ENCODE measurements around the gene INTS1. TPM values are rescaled to one million over a fixed set of nuclear protein-coding genes. Genes with fewer than 3 reads are reported as not detected.

The INTS1 gene
- total RNA-seq, 1 donor, result 66.2 TPM

- Histone ChIP-seq H3K4me2 (ENCODE audit: insufficient read depth, low read length) (no peak overlapping the region), H3K27me3 (ENCODE audit: insufficient read depth, low read length) (peaks cover 25% of the 10 kb centered on the region), H3K36me3 (ENCODE audit: insufficient read depth, low read length) (no peaks in the 10 kb centered on the region), H3K79me2 (ENCODE audit: insufficient read depth, low read length) (no peaks in the 10 kb centered on the region), H3K4me1 (ENCODE audit: insufficient read depth, low read length) (peaks cover 3% of the 10 kb centered on the region), H4K20me1 (ENCODE audit: insufficient read depth, low read length) (no peaks in the 10 kb centered on the region), H3K9me3 (ENCODE audit: low read depth, low read length) (no peaks in the 10 kb centered on the region), H2AFZ (ENCODE audit: low read length) (no peak overlapping the region), H3K4me3 (ENCODE audit: insufficient read depth, low read length) (no peak overlapping the region), H3K27ac (ENCODE audit: low read depth, low read length) (no peak overlapping the region)
- TF ChIP-seq CTCF (IDR thresholded peaks at IDR 0.05; ENCODE audit: extremely low read depth, low read depth, low read length), result no peak
- DNase-seq (ENCODE audit: insufficient read length, low spot score, missing footprints), result no peak
These were observed 21.2 kb upstream of the INTS1 start for GRCh38 chr7:1525409-1525808.

DNA sequence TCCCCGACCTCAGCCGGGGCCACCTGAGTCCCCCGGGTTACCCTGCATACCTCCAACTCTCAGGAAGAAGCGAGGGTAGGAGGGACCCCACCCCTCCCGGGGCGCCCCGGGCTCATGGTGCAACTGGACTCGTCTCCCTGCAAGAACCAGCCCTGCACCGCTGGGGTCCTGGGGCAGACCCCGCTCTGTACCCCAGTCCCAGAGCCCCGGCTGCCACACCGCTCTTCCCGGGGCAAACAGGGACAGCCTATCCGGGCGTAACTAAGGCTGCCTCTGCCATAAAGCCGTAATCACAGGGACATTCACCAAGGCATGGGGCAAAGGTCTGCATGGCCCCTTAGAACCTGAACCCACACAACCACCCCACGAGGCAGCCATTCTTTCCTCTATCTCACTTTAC lies 19.7 kb upstream of the INTS1 start:
- H4K20me1 ChIP-seq (ENCODE audit: insufficient read depth, low read length), result no peaks in the 10 kb centered on the region

GRCh38 chr7:1523208-1523607 lies 19.0 kb upstream of the INTS1 start:
- H3K4me1 ChIP-seq (ENCODE audit: insufficient read depth, low read length), result peaks cover 3% of the 10 kb centered on the region
- no peak overlapping the region for H2AFZ ChIP-seq (ENCODE audit: low read length)
- no peaks in the 10 kb centered on the region for H3K79me2 ChIP-seq (ENCODE audit: insufficient read depth, low read length)
- no peaks in the 10 kb centered on the region for H4K20me1 ChIP-seq (ENCODE audit: insufficient read depth, low read length)
- H3K27ac ChIP-seq (ENCODE audit: low read depth, low read length), result no peak overlapping the region
- H3K4me3 ChIP-seq (ENCODE audit: insufficient read depth, low read length), result no peak overlapping the region
- peaks cover 4% of the 10 kb centered on the region for H3K9me3 ChIP-seq (ENCODE audit: low read depth, low read length)
- no peak for DNase-seq (ENCODE audit: insufficient read length, low spot score, missing footprints)
- no peak for TF ChIP-seq CTCF (IDR thresholded peaks at IDR 0.05; ENCODE audit: extremely low read depth, low read depth, low read length)
- peaks cover 25% of the 10 kb centered on the region for H3K27me3 ChIP-seq (ENCODE audit: insufficient read depth, low read length)
- no peaks in the 10 kb centered on the region for H3K36me3 ChIP-seq (ENCODE audit: insufficient read depth, low read length)
- H3K4me2 ChIP-seq (ENCODE audit: insufficient read depth, low read length), result no peak overlapping the region

More for the DNA sequence above, 19.7 kb upstream of the INTS1 start:
- H3K36me3 ChIP-seq (ENCODE audit: insufficient read depth, low read length), result no peaks in the 10 kb centered on the region
- H3K4me2 ChIP-seq (ENCODE audit: insufficient read depth, low read length), result no peak overlapping the region
- H2AFZ ChIP-seq (ENCODE audit: low read length), result no peak overlapping the region
- TF ChIP-seq CTCF (IDR thresholded peaks at IDR 0.05; ENCODE audit: extremely low read depth, low read depth, low read length), result no peak
- H3K9me3 ChIP-seq (ENCODE audit: low read depth, low read length), result peaks cover 1% of the 10 kb centered on the region
- no peak overlapping the region for H3K27ac ChIP-seq (ENCODE audit: low read depth, low read length)
- no peak overlapping the region for H3K4me3 ChIP-seq (ENCODE audit: insufficient read depth, low read length)
- H3K4me1 ChIP-seq (ENCODE audit: insufficient read depth, low read length), result peaks cover 3% of the 10 kb centered on the region
- DNase-seq (ENCODE audit: insufficient read length, low spot score, missing footprints), result no peak
- H3K79me2 ChIP-seq (ENCODE audit: insufficient read depth, low read length), result no peaks in the 10 kb centered on the region
- H3K27me3 ChIP-seq (ENCODE audit: insufficient read depth, low read length), result peaks cover 25% of the 10 kb centered on the region

- no peaks in the 10 kb centered on the region for H3K79me2 ChIP-seq (ENCODE audit: insufficient read depth, low read length)
These were observed 17.3 kb upstream of the INTS1 start for GRCh38 chr7:1521456-1521855.

More at GRCh38 chr7:1521456-1521855, 17.3 kb upstream of the INTS1 start:
- no peak for TF ChIP-seq CTCF (IDR thresholded peaks at IDR 0.05; ENCODE audit: extremely low read depth, low read depth, low read length)
- peaks cover 25% of the 10 kb centered on the region for H3K27me3 ChIP-seq (ENCODE audit: insufficient read depth, low read length)
- H4K20me1 ChIP-seq (ENCODE audit: insufficient read depth, low read length), result no peaks in the 10 kb centered on the region
- H3K4me1 ChIP-seq (ENCODE audit: insufficient read depth, low read length), result peaks cover 4% of the 10 kb centered on the region
- no peak overlapping the region for H3K4me3 ChIP-seq (ENCODE audit: insufficient read depth, low read length)
- H3K4me2 ChIP-seq (ENCODE audit: insufficient read depth, low read length), result no peak overlapping the region
- no peak overlapping the region for H3K27ac ChIP-seq (ENCODE audit: low read depth, low read length)
- no peak overlapping the region for H2AFZ ChIP-seq (ENCODE audit: low read length)
- no peaks in the 10 kb centered on the region for H3K36me3 ChIP-seq (ENCODE audit: insufficient read depth, low read length)
- peaks cover 4% of the 10 kb centered on the region for H3K9me3 ChIP-seq (ENCODE audit: low read depth, low read length)
- no peak for DNase-seq (ENCODE audit: insufficient read length, low spot score, missing footprints)
